ENCODE results near the gene TRPM5. TPM values are rescaled to one million over a fixed set of nuclear protein-coding genes. Genes with fewer than 3 reads are reported as not detected.

The TRPM5 gene
- total and polyA plus RNA-seq, 2 of the 8 experiments (the other 6 are each of a cell fraction or from before 2014, with no cell fraction given), result 0.02 TPM; not detected in 1

GRCh38 chr11:2402106-2402505 lies 42.2 kb downstream of the TRPM5 start:
- H2BK5ac ChIP-seq (ENCODE audit: low read depth, low read length), result no peak overlapping the region
- H3K9me3 ChIP-seq (ENCODE audit: insufficient read depth in 2 of 2, low read depth in 1 of 2, low read length in 1 of 2), result no peaks in the 10 kb centered on the region
- peaks cover 0 to 14% of the 10 kb centered on the region in 2 experiments; a peak in 3 of 4 replicates for H3K79me2 ChIP-seq (ENCODE audit: control insufficient read depth in 1 of 2, insufficient read depth in 2 of 2, low read length in 2 of 2)
- H3K4me1 ChIP-seq (replicated peaks in 1 of 4; ENCODE audit: control insufficient read depth in 3 of 4, insufficient read depth in 4 of 4, low read length in 3 of 4), result peaks cover 0 to 17% (median 6%) of the 10 kb centered on the region in 4 experiments; a peak in 5 of 7 replicates
- no peak overlapping the region for H3K9ac ChIP-seq (replicated peaks in 1 of 4; ENCODE audit: extremely low read depth in 1 of 4, low read depth in 3 of 4, low read length in 3 of 4)
- H3K4me3 ChIP-seq (ENCODE audit: extremely low read depth in 1 of 4, insufficient read depth in 2 of 4, low read depth in 3 of 4, low read length in 4 of 4), result peak overlapping the region in 3 of 4 experiments; percentile 29 to 97 (median 86); a peak in 5 of 8 replicates
- no peak overlapping the region for H2BK120ac ChIP-seq (replicated peaks; ENCODE audit: low read depth, low read length)
- H2BK15ac ChIP-seq (ENCODE audit: low read length), result no peak overlapping the region
- peaks cover 3 to 5% of the 10 kb centered on the region in 2 experiments for H4K20me1 ChIP-seq (replicated peaks in 1 of 2; ENCODE audit: control insufficient read depth in 1 of 2, insufficient read depth in 2 of 2, low read length in 2 of 2)
- H2AFZ ChIP-seq (ENCODE audit: low read length), result no peak overlapping the region
- no peak overlapping the region for H3K14ac ChIP-seq (ENCODE audit: insufficient read length)
- H3K23ac ChIP-seq (ENCODE audit: insufficient read length), result no peak overlapping the region
- ChIA-PET CTCF (ENCODE audit: partially characterized antibody) (interaction anchor here (1.0 to 14.1 kb wide), 14 partner anchors 10 to 216 kb away, joined by 3 to 196 read pairs (median 4); no protein-coding TSS in a partner anchor), POLR2A (ENCODE audit: partially characterized antibody) (interaction anchor here (1.3 to 5.0 kb wide), 4 partner anchors 8 to 25 kb away, joined by 3 to 42 read pairs (median 14); partner anchors contain the start of gene CD81)
- no peak overlapping the region for H2BK12ac ChIP-seq (ENCODE audit: low read depth, low read length)
- no peaks in the 10 kb centered on the region; the same call in 1 of the 2 replicates for H3K79me1 ChIP-seq (ENCODE audit: low read depth, low read length)
- no peak overlapping the region for H2BK20ac ChIP-seq (ENCODE audit: low read length)
- H3K4ac ChIP-seq (replicated peaks; ENCODE audit: insufficient read length, low read depth, low read length), result no peak overlapping the region
- peak overlapping the region; percentile 14; the same call in 1 of the 2 replicates for H4K8ac ChIP-seq (ENCODE audit: extremely low read depth, insufficient read depth, low read length)
- H3K36me3 ChIP-seq (ENCODE audit: control insufficient read depth in 2 of 4, insufficient read depth in 4 of 4, low read length in 3 of 4), result peaks cover 2 to 15% (median 10%) of the 10 kb centered on the region in 4 experiments; a peak in 4 of 8 replicates
- H3K4me2 ChIP-seq (ENCODE audit: insufficient read depth in 1 of 2, low read depth in 2 of 2, low read length in 2 of 2), result peak overlapping the region; percentile 81; a peak in 2 of 4 replicates
- 88% methylated on average over 11 of the region's 13 CpGs; no CpG with 5 or more reads in 1 of the 2 experiments for WGBS, 2 experiments (ENCODE audit: extremely low coverage in 1 of 2, insufficient coverage in 1 of 2, insufficient read length in 1 of 2, insufficient replicate concordance in 2 of 2, low coverage in 1 of 2, low lambda C conversion rate in 2 of 2, missing lambda C conversion rate in 1 of 2)
- H3K56ac ChIP-seq (replicated peaks; ENCODE audit: insufficient read length, low read depth, low read length), result no peak overlapping the region
- FAIRE-seq (no peak), DNase-seq (ENCODE audit: low read depth in 1 of 2, low spot score in 2 of 2) (no peak)
- H3K27me3 ChIP-seq (replicated peaks in 1 of 4; ENCODE audit: control insufficient read depth in 3 of 4, extremely low read depth in 1 of 4, insufficient read depth in 3 of 4, low read length in 3 of 4), result no peaks in the 10 kb centered on the region
- no peak overlapping the region for H3K18ac ChIP-seq (ENCODE audit: extremely low read depth, low read length)
- H4K91ac ChIP-seq (replicated peaks; ENCODE audit: insufficient read length, low read length), result no peak overlapping the region
- H4K5ac ChIP-seq (ENCODE audit: insufficient read length, low read depth, low read length), result no peak overlapping the region
- peaks cover 12% of the 10 kb centered on the region for H3K23me2 ChIP-seq (ENCODE audit: low read depth, low read length)
- H2AK5ac ChIP-seq (ENCODE audit: low read depth, low read length), result no peak overlapping the region
- no peak overlapping the region for H3K27ac ChIP-seq (ENCODE audit: low read depth, low read length)
- TF ChIP-seq TEAD4 (IDR thresholded peaks at IDR 0.05; ENCODE audit: low read depth, low read length) (no peak), SP4 (IDR thresholded peaks at IDR 0.05; ENCODE audit: low read length) (no peak), E2F6 (IDR thresholded peaks at IDR 0.05) (no peak), KDM1A (IDR thresholded peaks at IDR 0.05; ENCODE audit: borderline replicate concordance, low read length) (no peak), GTF2F1 (IDR thresholded peaks at IDR 0.05; ENCODE audit: borderline replicate concordance, low read depth, low read length) (no peak), ATF2 (IDR thresholded peaks at IDR 0.05; ENCODE audit: low read length) (no peak), CTCF (IDR thresholded peaks at IDR 0.05; ENCODE audit: control extremely low read depth in 1 of 3, insufficient read depth in 1 of 3, low read depth in 1 of 3, low read length in 3 of 3) (no peak), NRF1 (IDR thresholded peaks at IDR 0.05; ENCODE audit: low read depth, low read length) (no peak)

Measured in H1 (cell line).